ENCODE results near the gene DOK6. TPM values are rescaled to one million over a fixed set of nuclear protein-coding genes. Genes with fewer than 3 reads are reported as not detected.

The DOK6 gene
- total and polyA plus RNA-seq, 9 of the 15 experiments (the other 6 are each of a cell fraction or from before 2014, with no cell fraction given): not detected

- Histone ChIP-seq H3K4me1 (replicated peaks in 1 of 2; ENCODE audit: control insufficient read depth in 2 of 2, insufficient read depth in 2 of 2, low read length in 2 of 2) (no peaks in the 10 kb centered on the region), H3K27me3 (ENCODE audit: control insufficient read depth in 2 of 2, insufficient read depth in 2 of 2, low read length in 2 of 2) (no peaks in the 10 kb centered on the region), H3K27ac (ENCODE audit: extremely low read depth, low read depth, low read length) (no peak overlapping the region), H4K20me1 (replicated peaks; ENCODE audit: control insufficient read depth, insufficient read depth, low read length) (no peaks in the 10 kb centered on the region), H3K36me3 (ENCODE audit: control insufficient read depth, insufficient read depth, low read length) (no peaks in the 10 kb centered on the region), H3K9me3 (replicated peaks; ENCODE audit: control insufficient read depth, insufficient read depth, low read depth, low read length) (no peaks in the 10 kb centered on the region), H3K4me3 (no peak overlapping the region), H3K9me1 (ENCODE audit: control insufficient read depth, insufficient read depth, low read length) (no peaks in the 10 kb centered on the region), H2AFZ (ENCODE audit: low read depth, low read length) (no peak overlapping the region), H3K79me2 (ENCODE audit: control insufficient read depth, insufficient read depth, low read length) (no peaks in the 10 kb centered on the region), H3K9ac (ENCODE audit: insufficient read depth in 1 of 2, low read depth in 2 of 2, low read length in 2 of 2) (no peak overlapping the region), H3K4me2 (ENCODE audit: insufficient read depth, low read length) (no peak overlapping the region)
- no TSS peak for BruUV-seq (replicated peaks)
- CTCF ChIA-PET (ENCODE audit: low intra/inter-chr PET ratio): no interaction called here
- intact Hi-C loops (cut with micrococcal nuclease) (no loop called here), in situ Hi-C loops (cut with MboI) (no loop called here)
- no peak for TF ChIP-seq ELK3 (CRISPR knock-in tag; IDR thresholded peaks at IDR 0.05)
- TF ChIP-seq JUN (IDR thresholded peaks at IDR 0.05; ENCODE audit: borderline replicate concordance, low read depth, low read length): no peak
- TF ChIP-seq JUN (CRISPR knock-in tag; IDR thresholded peaks at IDR 0.05; ENCODE audit: borderline replicate concordance): no peak
- TF ChIP-seq ERF (CRISPR knock-in tag; IDR thresholded peaks at IDR 0.05): no peak
- POLR2A ChIA-PET: no interaction called here
- FAIRE-seq: no peak
- DNase-seq (ENCODE audit: extremely low read depth in 1 of 4, low spot score in 3 of 4): no peak
- ATAC-seq: no peak
Observed at GRCh38 chr18:69703461-69703860, 302.8 kb downstream of the DOK6 start.

GRCh38 chr18:69705987-69706386, 305.3 kb downstream of the DOK6 start:
- DNase-seq (ENCODE audit: extremely low read depth in 1 of 4, low spot score in 3 of 4) (no peak), FAIRE-seq (no peak), ATAC-seq (no peak)
- H3K36me3 ChIP-seq (ENCODE audit: control insufficient read depth, insufficient read depth, low read length): no peaks in the 10 kb centered on the region
- no peaks in the 10 kb centered on the region for H3K27me3 ChIP-seq (ENCODE audit: control insufficient read depth in 2 of 2, insufficient read depth in 2 of 2, low read length in 2 of 2)
- H3K9me1 ChIP-seq (ENCODE audit: control insufficient read depth, insufficient read depth, low read length): no peaks in the 10 kb centered on the region
- no peak overlapping the region for H3K4me2 ChIP-seq (ENCODE audit: insufficient read depth, low read length)
- in situ Hi-C loops (cut with MboI) (no loop called here), intact Hi-C loops (cut with micrococcal nuclease) (no loop called here)
- H3K4me3 ChIP-seq: no peak overlapping the region
- no peaks in the 10 kb centered on the region for H3K4me1 ChIP-seq (replicated peaks in 1 of 2; ENCODE audit: control insufficient read depth in 2 of 2, insufficient read depth in 2 of 2, low read length in 2 of 2)
- no peaks in the 10 kb centered on the region for H3K79me2 ChIP-seq (ENCODE audit: control insufficient read depth, insufficient read depth, low read length)
- ChIA-PET CTCF (ENCODE audit: low intra/inter-chr PET ratio) (no interaction called here), POLR2A (no interaction called here)
- no peak overlapping the region for H2AFZ ChIP-seq (ENCODE audit: low read depth, low read length)
- no peaks in the 10 kb centered on the region for H4K20me1 ChIP-seq (replicated peaks; ENCODE audit: control insufficient read depth, insufficient read depth, low read length)
- no TSS peak for BruUV-seq (replicated peaks)
- no peaks in the 10 kb centered on the region for H3K9me3 ChIP-seq (replicated peaks; ENCODE audit: control insufficient read depth, insufficient read depth, low read depth, low read length)
- no peak overlapping the region for H3K27ac ChIP-seq (ENCODE audit: extremely low read depth, low read depth, low read length)
- H3K9ac ChIP-seq (ENCODE audit: insufficient read depth in 1 of 2, low read depth in 2 of 2, low read length in 2 of 2): no peak overlapping the region
- 0% methylated on average over 2 of the region's 2 CpGs for WGBS (ENCODE audit: insufficient coverage, low coverage, missing lambda C conversion rate)
- TF ChIP-seq ZNF121 (CRISPR knock-in tag; conservative IDR thresholded peaks at IDR 0.05) (no peak), NR4A1 (CRISPR knock-in tag; IDR thresholded peaks at IDR 0.05) (no peak), NR4A1 (tag; IDR thresholded peaks at IDR 0.05) (no peak), PCBP2 (IDR thresholded peaks at IDR 0.05; ENCODE audit: low read depth, low read length, poor library complexity, severe bottlenecking) (no peak), JUN (IDR thresholded peaks at IDR 0.05; ENCODE audit: borderline replicate concordance, low read depth, low read length) (no peak), JUN (CRISPR knock-in tag; IDR thresholded peaks at IDR 0.05; ENCODE audit: borderline replicate concordance) (no peak), ZNF41 (CRISPR knock-in tag; conservative IDR thresholded peaks at IDR 0.05) (no peak)
- TF ChIP-seq, protein P1, sequence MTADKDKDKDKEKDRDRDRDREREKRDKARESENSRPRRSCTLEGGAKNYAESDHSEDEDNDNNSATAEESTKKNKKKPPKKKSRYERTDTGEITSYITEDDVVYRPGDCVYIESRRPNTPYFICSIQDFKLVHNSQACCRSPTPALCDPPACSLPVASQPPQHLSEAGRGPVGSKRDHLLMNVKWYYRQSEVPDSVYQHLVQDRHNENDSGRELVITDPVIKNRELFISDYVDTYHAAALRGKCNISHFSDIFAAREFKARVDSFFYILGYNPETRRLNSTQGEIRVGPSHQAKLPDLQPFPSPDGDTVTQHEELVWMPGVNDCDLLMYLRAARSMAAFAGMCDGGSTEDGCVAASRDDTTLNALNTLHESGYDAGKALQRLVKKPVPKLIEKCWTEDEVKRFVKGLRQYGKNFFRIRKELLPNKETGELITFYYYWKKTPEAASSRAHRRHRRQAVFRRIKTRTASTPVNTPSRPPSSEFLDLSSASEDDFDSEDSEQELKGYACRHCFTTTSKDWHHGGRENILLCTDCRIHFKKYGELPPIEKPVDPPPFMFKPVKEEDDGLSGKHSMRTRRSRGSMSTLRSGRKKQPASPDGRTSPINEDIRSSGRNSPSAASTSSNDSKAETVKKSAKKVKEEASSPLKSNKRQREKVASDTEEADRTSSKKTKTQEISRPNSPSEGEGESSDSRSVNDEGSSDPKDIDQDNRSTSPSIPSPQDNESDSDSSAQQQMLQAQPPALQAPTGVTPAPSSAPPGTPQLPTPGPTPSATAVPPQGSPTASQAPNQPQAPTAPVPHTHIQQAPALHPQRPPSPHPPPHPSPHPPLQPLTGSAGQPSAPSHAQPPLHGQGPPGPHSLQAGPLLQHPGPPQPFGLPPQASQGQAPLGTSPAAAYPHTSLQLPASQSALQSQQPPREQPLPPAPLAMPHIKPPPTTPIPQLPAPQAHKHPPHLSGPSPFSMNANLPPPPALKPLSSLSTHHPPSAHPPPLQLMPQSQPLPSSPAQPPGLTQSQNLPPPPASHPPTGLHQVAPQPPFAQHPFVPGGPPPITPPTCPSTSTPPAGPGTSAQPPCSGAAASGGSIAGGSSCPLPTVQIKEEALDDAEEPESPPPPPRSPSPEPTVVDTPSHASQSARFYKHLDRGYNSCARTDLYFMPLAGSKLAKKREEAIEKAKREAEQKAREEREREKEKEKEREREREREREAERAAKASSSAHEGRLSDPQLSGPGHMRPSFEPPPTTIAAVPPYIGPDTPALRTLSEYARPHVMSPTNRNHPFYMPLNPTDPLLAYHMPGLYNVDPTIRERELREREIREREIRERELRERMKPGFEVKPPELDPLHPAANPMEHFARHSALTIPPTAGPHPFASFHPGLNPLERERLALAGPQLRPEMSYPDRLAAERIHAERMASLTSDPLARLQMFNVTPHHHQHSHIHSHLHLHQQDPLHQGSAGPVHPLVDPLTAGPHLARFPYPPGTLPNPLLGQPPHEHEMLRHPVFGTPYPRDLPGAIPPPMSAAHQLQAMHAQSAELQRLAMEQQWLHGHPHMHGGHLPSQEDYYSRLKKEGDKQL (CRISPR knock-in tag; IDR thresholded peaks at IDR 0.05; ENCODE audit: borderline replicate concordance): no peak
